Measurements from ENCODE around the gene GARNL3.

The GARNL3 gene

DNA sequence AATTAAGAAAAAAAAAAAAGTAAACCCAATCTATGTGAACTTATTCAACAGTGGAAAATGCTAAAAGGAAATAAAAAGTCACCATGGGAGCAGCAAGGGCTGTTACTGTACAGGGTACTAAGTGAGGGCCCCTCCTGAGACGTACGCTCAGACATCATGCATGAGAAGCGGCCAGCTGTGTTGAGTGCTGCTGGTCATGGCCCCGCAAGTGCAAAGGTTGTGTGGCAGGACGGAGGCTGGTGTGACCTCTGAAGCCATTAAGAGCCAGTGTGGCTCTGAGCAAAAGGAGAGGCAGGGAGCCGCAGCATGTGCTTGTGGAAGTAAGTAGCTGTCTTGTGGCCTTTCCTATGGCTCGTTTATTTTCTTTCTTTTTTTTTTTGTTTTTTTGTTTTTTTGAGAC, 156.5 kb downstream of the GARNL3 start:
- DNase-seq (ENCODE audit: extremely low read depth, low read depth) = no peak
- TF ChIP-seq, protein P1, sequence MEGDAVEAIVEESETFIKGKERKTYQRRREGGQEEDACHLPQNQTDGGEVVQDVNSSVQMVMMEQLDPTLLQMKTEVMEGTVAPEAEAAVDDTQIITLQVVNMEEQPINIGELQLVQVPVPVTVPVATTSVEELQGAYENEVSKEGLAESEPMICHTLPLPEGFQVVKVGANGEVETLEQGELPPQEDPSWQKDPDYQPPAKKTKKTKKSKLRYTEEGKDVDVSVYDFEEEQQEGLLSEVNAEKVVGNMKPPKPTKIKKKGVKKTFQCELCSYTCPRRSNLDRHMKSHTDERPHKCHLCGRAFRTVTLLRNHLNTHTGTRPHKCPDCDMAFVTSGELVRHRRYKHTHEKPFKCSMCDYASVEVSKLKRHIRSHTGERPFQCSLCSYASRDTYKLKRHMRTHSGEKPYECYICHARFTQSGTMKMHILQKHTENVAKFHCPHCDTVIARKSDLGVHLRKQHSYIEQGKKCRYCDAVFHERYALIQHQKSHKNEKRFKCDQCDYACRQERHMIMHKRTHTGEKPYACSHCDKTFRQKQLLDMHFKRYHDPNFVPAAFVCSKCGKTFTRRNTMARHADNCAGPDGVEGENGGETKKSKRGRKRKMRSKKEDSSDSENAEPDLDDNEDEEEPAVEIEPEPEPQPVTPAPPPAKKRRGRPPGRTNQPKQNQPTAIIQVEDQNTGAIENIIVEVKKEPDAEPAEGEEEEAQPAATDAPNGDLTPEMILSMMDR (IDR thresholded peaks at IDR 0.05; ENCODE audit: low read depth, low read length, missing control alignments) = no peak
- no peak overlapping the region for H3K4me3 ChIP-seq (replicated peaks; ENCODE audit: low read depth, low read length)

DNA sequence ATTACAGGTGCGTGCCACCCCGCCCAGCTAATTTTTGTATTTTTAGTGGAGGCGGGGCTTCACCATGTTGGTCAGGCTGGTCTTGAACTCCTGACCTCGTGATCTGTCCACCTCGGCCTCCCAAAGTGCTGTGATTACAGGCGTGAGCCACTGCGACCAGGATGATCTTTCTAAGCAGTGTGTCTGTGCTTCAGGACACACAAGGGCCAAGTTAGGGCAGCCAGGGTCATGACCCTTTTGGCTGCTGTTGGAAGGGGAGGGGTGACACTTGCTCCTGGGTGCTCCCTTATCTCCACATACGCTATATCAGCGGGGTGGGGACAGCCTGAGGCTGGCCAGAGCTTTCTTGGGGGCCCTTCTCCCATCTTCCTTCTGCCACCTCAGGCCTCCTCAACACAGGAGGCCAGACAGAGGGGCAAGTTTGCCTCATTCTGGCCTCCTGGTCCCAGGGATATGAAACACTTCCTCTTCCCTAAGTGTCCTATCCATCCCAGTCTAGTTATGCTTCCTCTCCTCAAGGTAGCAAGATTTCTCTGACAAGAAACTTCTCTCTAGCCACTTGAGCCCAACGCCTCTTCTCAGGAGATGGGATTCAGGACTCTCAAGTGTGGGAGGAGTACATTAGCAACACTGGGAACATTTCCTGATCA, 157.7 kb downstream of the GARNL3 start:
- no peak for DNase-seq (ENCODE audit: extremely low read depth, low read depth)
- TF ChIP-seq, protein P1 (IDR thresholded peaks at IDR 0.05; ENCODE audit: low read depth, low read length, missing control alignments) = no peak
- H3K4me3 ChIP-seq (replicated peaks; ENCODE audit: low read depth, low read length) = peak overlapping the region; percentile 94

GRCh38 chr9:127422787-127423186, 158.2 kb downstream of the GARNL3 start:
- TF ChIP-seq, protein P1 (IDR thresholded peaks at IDR 0.05; ENCODE audit: low read depth, low read length, missing control alignments) = no peak
- no peak for DNase-seq (ENCODE audit: extremely low read depth, low read depth)
- peak overlapping the region; percentile 94 for H3K4me3 ChIP-seq (replicated peaks; ENCODE audit: low read depth, low read length)

DNA sequence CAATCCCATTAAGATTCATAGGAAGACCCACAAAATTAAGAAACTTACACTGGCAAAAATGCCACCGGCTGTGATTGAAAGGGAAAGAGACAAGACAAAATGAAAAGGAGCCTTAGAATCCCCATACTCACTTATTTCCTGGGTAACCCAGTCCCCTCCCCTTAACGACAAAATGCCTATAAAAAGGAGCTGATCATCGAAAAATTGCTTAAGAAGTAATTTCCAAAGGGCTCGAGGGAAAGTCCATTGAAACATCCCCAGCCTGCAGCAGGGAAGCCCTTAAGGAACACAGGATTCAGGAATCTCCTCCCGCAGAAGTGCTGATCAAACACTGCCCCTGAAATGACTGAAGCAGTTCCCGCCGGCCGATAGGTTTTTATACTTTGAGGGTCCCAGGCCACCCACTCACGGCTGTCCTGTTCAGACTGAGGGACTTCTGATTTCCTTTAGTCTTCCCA, 158.9 kb downstream of the GARNL3 start:
- TF ChIP-seq, protein P1 (IDR thresholded peaks at IDR 0.05; ENCODE audit: low read depth, low read length, missing control alignments) = no peak
- peak overlapping the region; percentile 94 for H3K4me3 ChIP-seq (replicated peaks; ENCODE audit: low read depth, low read length)
- DNase-seq (ENCODE audit: extremely low read depth, low read depth) = no peak

DNA sequence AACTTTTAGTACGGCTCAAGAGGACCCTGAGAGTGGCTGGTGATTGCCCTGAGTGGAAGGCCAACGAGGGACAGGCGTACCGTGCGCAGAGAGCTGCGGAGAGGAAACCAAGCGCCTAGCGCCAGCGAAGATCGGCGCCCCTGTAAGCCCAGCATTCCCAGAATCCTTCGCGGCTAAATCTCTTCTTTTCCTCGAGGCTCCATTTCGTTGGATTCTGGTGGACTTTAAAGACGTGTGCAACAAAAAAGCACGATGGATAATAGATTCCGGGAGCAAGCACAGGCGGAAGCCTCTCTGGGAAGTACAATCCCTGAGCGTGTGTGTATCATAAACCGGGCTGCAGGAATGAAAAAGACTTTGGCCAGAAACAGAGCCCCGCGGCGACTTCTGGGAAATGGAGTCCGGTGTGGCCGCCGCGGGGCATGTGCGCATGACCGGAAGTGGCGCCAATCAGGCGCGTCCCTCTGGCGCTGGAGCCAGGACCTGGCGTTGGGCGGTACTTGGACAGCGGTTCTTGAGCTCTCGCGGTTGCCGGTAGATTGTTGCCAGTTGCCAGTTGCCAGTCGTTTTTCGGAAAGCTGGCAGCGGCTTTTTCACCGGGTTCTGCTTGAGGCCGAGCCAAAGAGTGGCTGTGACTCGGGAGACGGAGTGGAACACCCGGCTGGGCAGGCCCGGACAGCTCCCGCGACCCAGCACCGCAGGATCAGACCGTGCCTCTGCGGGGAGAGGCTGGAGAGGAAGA, 159.5 kb downstream of the GARNL3 start, which contains the start of gene ZNF79:
Gene ZNF79 (plus strand): TSS at position 449 of the 742 bp plus-strand sequence. CDS start 406 bp downstream, outside the sequence.
- peak; percentile 77 for DNase-seq (ENCODE audit: extremely low read depth, low read depth)
- TF ChIP-seq, protein P1 (IDR thresholded peaks at IDR 0.05; ENCODE audit: low read depth, low read length, missing control alignments) = no peak
- H3K4me3 ChIP-seq (replicated peaks; ENCODE audit: low read depth, low read length) = peak within 1 kb of the TSS; percentile 94

DNA sequence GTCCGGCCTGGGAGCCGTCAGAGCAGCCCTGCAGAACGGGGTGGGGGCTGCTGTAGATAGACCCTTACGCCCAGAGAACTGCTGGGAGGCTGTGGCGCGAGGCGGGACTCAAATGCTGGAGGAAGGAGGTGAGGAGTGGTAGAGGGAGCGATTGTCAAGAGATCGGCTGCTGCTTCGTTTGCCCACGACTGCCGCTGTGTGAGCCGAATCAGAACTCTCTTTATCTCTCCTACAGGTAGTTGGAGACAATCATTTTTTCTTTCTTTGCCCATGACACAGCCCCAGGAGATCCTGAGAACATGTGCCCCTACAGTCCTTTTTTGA, 160.1 kb downstream of the GARNL3 start:
- TF ChIP-seq, protein P1 (IDR thresholded peaks at IDR 0.05; ENCODE audit: low read depth, low read length, missing control alignments) = no peak
- DNase-seq (ENCODE audit: extremely low read depth, low read depth) = no peak
- H3K4me3 ChIP-seq (replicated peaks; ENCODE audit: low read depth, low read length) = peak overlapping the region; percentile 94
